Smooth muscle cell of the coronary artery (primary cell): ENCODE measurements around the gene CNOT2. TPM values are rescaled to one million over a fixed set of nuclear protein-coding genes. Genes with fewer than 3 reads are reported as not detected.

Experiments used
- total RNA-seq: library from RNA; depleted of rRNA; stranded (reverse); fragments of >200 nt; gene quantifications from 2 replicates; pipeline ENCODE4 v1.2.3, GENCODE V29; 2014; ENCODE audit warnings: low replicate concordance

Gene CNOT2
- 119 and 193 TPM in 2 replicates for total RNA-seq

GRCh38 chr12:70242695-70243509, at the start of gene CNOT2:
CNOT2 (plus strand) TSS chr12:70243433; CDS start chr12:70278227, 34,794 bp downstream.

GRCh38 chr12:70365648-70366518, 122.7 kb downstream of the CNOT2 start, which contains the start of gene KCNMB4:
KCNMB4 (plus strand) TSS chr12:70366290; CDS start chr12:70366735, 445 bp downstream.

Other genes starting within 250 kb of the CNOT2 start
- 1.2 and 6.0 TPM in 2 replicates for gene KCNMB4, start 122.9 kb downstream of the CNOT2 start, total RNA-seq